OCI-LY7 (cell line): ENCODE results near the gene LDLRAD4. TPM values are rescaled to one million over a fixed set of nuclear protein-coding genes. Genes with fewer than 3 reads are reported as not detected.
A peak's percentile ranks its signal among the peaks of the same experiment; 100 is the strongest.

Experiments
- BruUV-seq: library from RNA; stranded (reverse); fragments of 400-500 nt; replicated peaks from 2 replicates; lab custom pipeline; 2021; lab: Mats Ljungman, UMichigan
- CTCF ChIA-PET: fragments of 300-600 bp; sonication (Branson Sonifier 250); formaldehyde crosslinking; loops from one replicate; lab custom pipeline; 2022; ENCODE audit warnings: antibody characterized with exemption; ENCODE audit not compliant: unreplicated experiment; lab: Charles Lee
- POLR2A ChIA-PET: fragments of 300-600 bp; sonication (Branson Sonifier 250); formaldehyde crosslinking; loops from one replicate; lab custom pipeline; 2022; ENCODE audit warnings: antibody characterized with exemption; lab: Charles Lee
- DNase-seq: peaks from one replicate; pipeline ENCODE4 v3.0.0-alpha.2; 2015; ENCODE audit warnings: low spot score
- H2AFZ ChIP-seq: fragments of 200-600 bp; sonication (generic), shearing (Covaris generic); 2 replicates; pipeline ENCODE4 v1.6.1; 2014; ENCODE audit warnings: mild to moderate bottlenecking, antibody characterized with exemption, low read length, moderate library complexity
- H3K27ac ChIP-seq: fragments of 200-600 bp; sonication (generic); 2 replicates; pipeline ENCODE4 v1.5.1; 2014; ENCODE audit warnings: mixed run types, low read depth, mild to moderate bottlenecking, moderate library complexity, low read length, inconsistent platforms; ENCODE audit not compliant: poor library complexity, severe bottlenecking
- H3K36me3 ChIP-seq: fragments of 200-600 bp; sonication (generic); 2 replicates; pipeline ENCODE4 v1.6.1; 2014; ENCODE audit warnings: mild to moderate bottlenecking, antibody characterized with exemption, low read length, moderate library complexity, mixed read lengths; ENCODE audit not compliant: insufficient read depth
- H3K4me1 ChIP-seq: fragments of 200-600 bp; sonication (generic); 2 replicates; pipeline ENCODE4 v1.5.1; 2014; ENCODE audit warnings: mild to moderate bottlenecking, low read length; ENCODE audit not compliant: insufficient read depth, poor library complexity, severe bottlenecking
- H3K4me2 ChIP-seq: fragments of 200-600 bp; sonication (generic); 2 replicates; pipeline ENCODE4 v1.6.1; 2014; ENCODE audit warnings: mild to moderate bottlenecking, low read length
- H3K4me3 ChIP-seq: fragments of 200-600 bp; sonication (generic); 2 replicates; pipeline ENCODE4 v1.5.1; 2014; ENCODE audit warnings: mild to moderate bottlenecking, low read depth, low read length; ENCODE audit not compliant: poor library complexity, severe bottlenecking
- H3K79me2 ChIP-seq: fragments of 200-600 bp; sonication (generic); 2 replicates; pipeline ENCODE4 v1.6.1; 2016; ENCODE audit warnings: low read depth, mild to moderate bottlenecking, low read length, moderate library complexity, mixed read lengths; ENCODE audit not compliant: insufficient read depth
- H3K9me2 ChIP-seq: fragments of 200-600 bp; sonication (generic); 2 replicates; pipeline ENCODE4 v1.6.1; 2016; ENCODE audit warnings: mild to moderate bottlenecking, low read length, mixed read lengths; ENCODE audit not compliant: insufficient read depth
- H3K9me3 ChIP-seq: fragments of 200-600 bp; sonication (generic); 2 replicates; pipeline ENCODE4 v1.6.1; 2014; ENCODE audit warnings: mild to moderate bottlenecking, mixed run types, low read length, mixed read lengths
- H4K20me1 ChIP-seq: fragments of 200-600 bp; sonication (generic); 2 replicates; pipeline ENCODE4 v1.6.1; 2014; ENCODE audit warnings: mild to moderate bottlenecking, antibody characterized with exemption, low read length, moderate library complexity, mixed read lengths; ENCODE audit not compliant: insufficient read depth
- CTCF ChIP-seq: fragments of 200-600 bp; sonication (generic); conservative IDR thresholded peaks from 2 replicates; pipeline ENCODE4 v1.5.1; 2014; ENCODE audit warnings: mild to moderate bottlenecking, antibody characterized with exemption, low read length, moderate library complexity, mixed read lengths
- EZH2phosphoT487 ChIP-seq: fragments of 200-600 bp; sonication (generic); IDR thresholded peaks from 2 replicates; pipeline ENCODE4 v1.6.1; 2018; ENCODE audit warnings: low read depth, borderline replicate concordance, mild to moderate bottlenecking, mixed run types, antibody characterized with exemption, low read length, moderate library complexity, mixed read lengths
- intact Hi-C: fragments of 100-400 bp; cut with micrococcal nuclease; formaldehyde crosslinking; loops from one replicate; pipeline ENCODE4 v1.10.0; 2022; ENCODE audit not compliant: unreplicated experiment
- microRNA-seq: library from miRNA; unstranded; fragments of <30 nt; microRNA quantifications from one replicate; pipeline ENCODE4 v1.2.0, GENCODE V29; 2022; ENCODE audit warnings: borderline replicate concordance
- small RNA-seq: library from RNA; depleted of rRNA; stranded (forward); fragments of <200 nt; gene quantifications from one replicate; pipeline ENCODE3, GENCODE V24; 2014
- total RNA-seq, 2 experiments: library from RNA; depleted of rRNA in 1 of 2; stranded (reverse); fragments of >200 nt in 1 of 2; shearing (Covaris generic) in 1 of 2; gene quantifications; 2 replicates each; pipeline ENCODE4 v1.2.3, GENCODE V29; 2014 to 2022

The LDLRAD4 gene
- total RNA-seq, 2 experiments from 2014 or later: 26.2 to 43.8 TPM

GRCh38 chr18:13696961-13697360, 478.4 kb downstream of the LDLRAD4 start:
- BruUV-seq: no TSS peak
- Histone ChIP-seq H3K36me3 (peaks cover 36% of the 10 kb centered on the region), H3K9me2 (no peaks in the 10 kb centered on the region), H3K4me1 (no peaks in the 10 kb centered on the region), H3K4me3 (no peak overlapping the region), H3K9me3 (peaks cover 31% of the 10 kb centered on the region), H4K20me1 (no peaks in the 10 kb centered on the region), H2AFZ (no peak overlapping the region), H3K27ac (no peak overlapping the region), H3K4me2 (no peak overlapping the region), H3K79me2 (peaks cover 51% of the 10 kb centered on the region)
- no peak for TF ChIP-seq CTCF
- POLR2A ChIA-PET: interaction anchor here (0.6 kb wide), 1 partner anchor 1227 kb away, joined by 3 read pairs; no protein-coding TSS in a partner anchor
- CTCF ChIA-PET: no interaction called here
- intact Hi-C loops: no loop called here
- no peak for DNase-seq

- DNase-seq: peak; percentile 6
- H3K9me2 ChIP-seq: no peaks in the 10 kb centered on the region
- TF ChIP-seq CTCF (no peak), EZH2phosphoT487 (no peak)
- H4K20me1 ChIP-seq: no peaks in the 10 kb centered on the region
- POLR2A ChIA-PET: interaction anchor here (1.1 kb wide), 1 partner anchor 16 kb away, joined by 3 read pairs; no protein-coding TSS in a partner anchor
- no peak overlapping the region for H3K4me3 ChIP-seq
- H2AFZ ChIP-seq: no peak overlapping the region
- no peak overlapping the region for H3K27ac ChIP-seq
- H3K4me1 ChIP-seq: no peaks in the 10 kb centered on the region
- H3K9me3 ChIP-seq: peaks cover 62% of the 10 kb centered on the region
- H3K36me3 ChIP-seq: peaks cover 53% of the 10 kb centered on the region
- intact Hi-C loops: no loop called here
- BruUV-seq: no TSS peak
- peaks cover 73% of the 10 kb centered on the region for H3K79me2 ChIP-seq
- H3K4me2 ChIP-seq: no peak overlapping the region
- CTCF ChIA-PET: no interaction called here
These were observed 481.6 kb downstream of the LDLRAD4 start for GRCh38 chr18:13700153-13700552.

Small RNAs within 50 kb of the gene (microRNA-seq; reads per million reads assigned to microRNA genes)
- gene MIR4526 (2.3 reads per million), gene MIR5190 (not detected)

Small RNAs within 50 kb of the gene (small RNA-seq; reads per million reads assigned to genes)
- gene MIR4526 (not detected), gene MIR5190 (not detected)

Other genes with a start within 250 kb of the LDLRAD4 start
- gene CEP192, start 227.4 kb upstream of the LDLRAD4 start, total RNA-seq (2014; rRNA removed; shearing (Covaris generic)): 57.7 and 59.9 TPM in 2 replicates
- 55.5 and 68.3 TPM in 2 replicates for gene CEP192, start 227.4 kb upstream of the LDLRAD4 start, total RNA-seq (2022)